HFFc6 (cell line): ENCODE data around the gene SALL4. TPM values are rescaled to one million over a fixed set of nuclear protein-coding genes. Genes with fewer than 3 reads are reported as not detected.

Source experiments
- DNase-seq: peaks from one replicate; pipeline ENCODE4 v3.0.0-alpha.2; 2018
- H3K27ac Mint-ChIP-seq: 2 replicates; pipeline ENCODE4 v1.8.0; 2020; ENCODE audit warnings: mild to moderate bottlenecking, mixed read lengths
- H3K27me3 Mint-ChIP-seq: 2 replicates; pipeline ENCODE4 v1.8.0; 2021; ENCODE audit warnings: mild to moderate bottlenecking, moderate library complexity, mixed read lengths; ENCODE audit not compliant: insufficient read depth
- H3K36me3 Mint-ChIP-seq: 2 replicates; pipeline ENCODE4 v1.8.0; 2021; ENCODE audit warnings: low read depth, mixed read lengths
- H3K4me1 Mint-ChIP-seq: 2 replicates; pipeline ENCODE4 v1.8.0; 2020; ENCODE audit warnings: low read depth, mixed read lengths
- H3K4me3 Mint-ChIP-seq: 2 replicates; pipeline ENCODE4 v1.8.0; 2020; ENCODE audit warnings: mild to moderate bottlenecking, moderate library complexity, mixed read lengths
- H3K9me3 Mint-ChIP-seq: 2 replicates; pipeline ENCODE4 v1.8.0; 2020; ENCODE audit warnings: mild to moderate bottlenecking, mixed read lengths
- total RNA-seq, 6 experiments: library from RNA; stranded (reverse); fragmentation: NEBNext Ultra II Directional; extraction: Animal tissue kit (Norgen Biotek cat#: 25700); gene quantifications; 2 replicates in 1 of 6; 3 replicates in 5 of 6; pipeline ENCODE4 v1.2.3, GENCODE V29; 2021
- TF ChIP-seq, protein P1 (sequence below): fragments of 200-600 bp; sonication (generic); IDR thresholded peaks from 2 replicates; pipeline ENCODE4 v1.5.0; 2021; ENCODE audit warnings: antibody characterized with exemption, mild to moderate bottlenecking

Gene SALL4
- total RNA-seq, 6 experiments from 2014 or later: 0.29 to 0.81 (median 0.36) TPM

DNA sequence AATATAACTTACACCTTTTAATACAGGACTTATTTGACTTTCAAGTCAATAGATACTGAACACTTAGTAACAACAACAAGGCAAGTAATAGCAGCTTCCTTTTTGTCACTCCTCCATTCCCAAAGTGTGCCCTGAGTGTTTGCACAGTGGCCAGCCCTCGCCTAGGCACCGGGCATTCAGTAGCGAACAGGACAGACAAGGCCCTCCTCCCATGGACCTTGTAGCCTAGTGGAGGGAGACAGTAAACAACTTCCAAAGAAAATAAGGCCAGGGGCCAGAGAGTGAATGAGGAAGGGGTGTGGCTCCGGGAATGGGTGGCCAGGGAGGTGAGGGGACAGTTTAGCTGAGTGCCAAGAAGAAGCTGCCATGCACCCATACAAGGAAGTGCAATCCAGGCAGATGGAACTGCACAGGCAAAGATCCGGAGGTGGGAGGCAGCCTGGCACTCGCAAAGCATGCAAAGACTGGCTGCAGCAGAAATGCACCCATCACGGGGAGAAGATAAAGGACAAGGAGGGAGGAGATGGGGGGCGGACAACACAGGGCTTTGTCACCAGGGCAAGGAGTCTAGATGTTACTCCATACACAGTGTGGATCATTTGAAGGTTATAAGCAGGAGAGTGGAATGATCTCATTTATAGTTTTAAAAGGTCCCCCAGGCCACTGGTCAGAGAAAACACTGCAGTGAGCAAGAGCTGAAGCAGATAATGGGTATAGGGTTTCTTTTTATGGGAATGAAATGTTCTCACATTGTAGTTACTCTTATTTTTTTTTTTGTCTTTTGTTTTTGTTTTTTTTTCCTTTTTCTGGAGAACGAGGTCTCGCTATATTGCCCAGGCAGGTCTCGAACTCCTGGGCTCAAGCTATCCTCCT is 66.4 kb downstream of the SALL4 start:
- peaks cover 2% of the 10 kb centered on the region; the same call in 1 of the 2 replicates for H3K27me3 Mint-ChIP-seq
- H3K27ac Mint-ChIP-seq: no peak overlapping the region
- TF ChIP-seq, protein P1, sequence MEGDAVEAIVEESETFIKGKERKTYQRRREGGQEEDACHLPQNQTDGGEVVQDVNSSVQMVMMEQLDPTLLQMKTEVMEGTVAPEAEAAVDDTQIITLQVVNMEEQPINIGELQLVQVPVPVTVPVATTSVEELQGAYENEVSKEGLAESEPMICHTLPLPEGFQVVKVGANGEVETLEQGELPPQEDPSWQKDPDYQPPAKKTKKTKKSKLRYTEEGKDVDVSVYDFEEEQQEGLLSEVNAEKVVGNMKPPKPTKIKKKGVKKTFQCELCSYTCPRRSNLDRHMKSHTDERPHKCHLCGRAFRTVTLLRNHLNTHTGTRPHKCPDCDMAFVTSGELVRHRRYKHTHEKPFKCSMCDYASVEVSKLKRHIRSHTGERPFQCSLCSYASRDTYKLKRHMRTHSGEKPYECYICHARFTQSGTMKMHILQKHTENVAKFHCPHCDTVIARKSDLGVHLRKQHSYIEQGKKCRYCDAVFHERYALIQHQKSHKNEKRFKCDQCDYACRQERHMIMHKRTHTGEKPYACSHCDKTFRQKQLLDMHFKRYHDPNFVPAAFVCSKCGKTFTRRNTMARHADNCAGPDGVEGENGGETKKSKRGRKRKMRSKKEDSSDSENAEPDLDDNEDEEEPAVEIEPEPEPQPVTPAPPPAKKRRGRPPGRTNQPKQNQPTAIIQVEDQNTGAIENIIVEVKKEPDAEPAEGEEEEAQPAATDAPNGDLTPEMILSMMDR: no peak
- H3K4me3 Mint-ChIP-seq: no peak overlapping the region
- no peaks in the 10 kb centered on the region for H3K36me3 Mint-ChIP-seq
- no peaks in the 10 kb centered on the region for H3K9me3 Mint-ChIP-seq
- peaks cover 18% of the 10 kb centered on the region for H3K4me1 Mint-ChIP-seq
- no peak for DNase-seq

DNA sequence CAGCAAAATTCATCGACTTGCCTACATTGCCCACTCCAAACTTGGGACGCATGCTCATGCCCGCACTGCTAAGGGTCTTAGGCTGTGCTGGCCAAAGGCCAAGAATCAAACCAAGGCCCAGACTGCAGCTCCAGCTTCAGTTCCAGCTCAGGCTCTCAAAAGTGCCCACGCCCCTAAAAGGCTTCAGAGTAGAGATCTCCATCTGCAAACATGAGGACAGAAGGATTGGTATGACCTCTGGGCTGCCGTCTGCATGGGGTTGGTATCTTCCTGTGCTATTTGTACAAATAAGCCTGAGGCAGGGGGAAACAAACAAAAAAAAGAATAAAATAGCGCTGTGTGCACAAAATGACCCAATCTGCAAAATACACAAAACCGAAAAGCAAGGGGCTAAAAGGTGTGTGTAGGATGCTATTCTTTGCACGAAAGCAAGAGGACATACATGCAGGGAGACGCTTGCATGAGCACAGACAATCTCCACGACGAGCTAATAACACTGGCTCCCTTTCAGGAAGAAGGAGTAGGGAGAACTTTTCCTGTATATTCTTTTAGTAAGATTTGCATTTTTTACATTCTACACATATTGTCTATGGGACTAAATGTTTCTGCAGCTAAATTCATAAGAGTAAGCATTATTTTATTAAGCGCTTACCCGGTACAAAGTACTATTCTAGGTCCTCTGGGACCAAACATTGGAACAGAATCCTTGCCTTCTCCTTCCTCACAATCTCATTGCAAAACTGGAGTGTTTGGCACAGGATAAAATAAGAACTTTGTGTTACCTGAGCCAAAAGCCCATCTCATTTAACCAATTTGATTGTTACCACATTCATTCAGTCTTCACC is 67.2 kb downstream of the SALL4 start:
- DNase-seq: no peak
- Mint-ChIP-seq H3K27me3 (peaks cover 2% of the 10 kb centered on the region; the same call in 1 of the 2 replicates), H3K36me3 (no peaks in the 10 kb centered on the region), H3K4me1 (peaks cover 18% of the 10 kb centered on the region), H3K4me3 (no peak overlapping the region), H3K9me3 (no peaks in the 10 kb centered on the region), H3K27ac (no peak overlapping the region)
- TF ChIP-seq, protein P1: no peak

DNA sequence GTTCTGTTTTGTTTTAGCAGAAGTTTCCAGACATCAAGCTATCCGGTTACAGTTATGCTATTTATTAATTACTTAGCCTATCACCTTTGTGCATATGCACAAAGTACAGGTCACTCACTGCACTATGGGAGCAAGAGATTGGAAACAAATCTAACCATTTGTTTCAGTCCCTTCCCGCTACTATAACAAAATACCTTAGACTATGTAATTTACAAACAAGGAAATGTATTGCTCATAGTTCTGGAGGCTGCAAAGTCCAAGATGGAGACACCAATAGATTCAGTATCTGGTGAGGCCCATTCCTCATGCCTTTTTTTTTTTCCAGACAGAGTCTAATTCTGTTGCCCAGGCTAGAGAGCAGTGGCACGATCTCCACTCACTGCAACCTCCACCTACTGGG is 69.3 kb downstream of the SALL4 start:
- no peak for DNase-seq
- Mint-ChIP-seq H3K4me3 (no peak overlapping the region), H3K9me3 (no peaks in the 10 kb centered on the region), H3K36me3 (no peaks in the 10 kb centered on the region), H3K27ac (no peak overlapping the region), H3K27me3 (peaks cover 2% of the 10 kb centered on the region; the same call in 1 of the 2 replicates), H3K4me1 (peaks cover 18% of the 10 kb centered on the region)
- TF ChIP-seq, protein P1: no peak

Other genes with a start within 250 kb of the SALL4 start
- gene ATP9A, start 34.1 kb downstream of the SALL4 start, total RNA-seq: 10 to 100 TPM; 21.4 to 34.0 (median 22.8) TPM